GM23248 (cell line): ENCODE data around the gene SGK1.

Experiments used
- EZH2 ChIP-seq: fragments of 200-600 bp; sonication (generic); IDR thresholded peaks from 2 replicates; pipeline ENCODE4 v1.6.1; 2018; ENCODE audit warnings: antibody characterized with exemption, mild to moderate bottlenecking; ENCODE audit not compliant: insufficient read depth, poor library complexity, severe bottlenecking
- EZH2phosphoT487 ChIP-seq: fragments of 200-600 bp; sonication (generic); IDR thresholded peaks from 2 replicates; pipeline ENCODE4 v1.6.1; 2018; ENCODE audit warnings: antibody characterized with exemption, moderate library complexity, mild to moderate bottlenecking, low read depth; ENCODE audit not compliant: insufficient read depth

GRCh38 chr6:134146268-134147033 is 171.5 kb downstream of the SGK1 start:
- TF ChIP-seq EZH2phosphoT487 (no peak), EZH2 (no peak)
